Measurements from ENCODE around the gene TXNRD1.

DNA sequence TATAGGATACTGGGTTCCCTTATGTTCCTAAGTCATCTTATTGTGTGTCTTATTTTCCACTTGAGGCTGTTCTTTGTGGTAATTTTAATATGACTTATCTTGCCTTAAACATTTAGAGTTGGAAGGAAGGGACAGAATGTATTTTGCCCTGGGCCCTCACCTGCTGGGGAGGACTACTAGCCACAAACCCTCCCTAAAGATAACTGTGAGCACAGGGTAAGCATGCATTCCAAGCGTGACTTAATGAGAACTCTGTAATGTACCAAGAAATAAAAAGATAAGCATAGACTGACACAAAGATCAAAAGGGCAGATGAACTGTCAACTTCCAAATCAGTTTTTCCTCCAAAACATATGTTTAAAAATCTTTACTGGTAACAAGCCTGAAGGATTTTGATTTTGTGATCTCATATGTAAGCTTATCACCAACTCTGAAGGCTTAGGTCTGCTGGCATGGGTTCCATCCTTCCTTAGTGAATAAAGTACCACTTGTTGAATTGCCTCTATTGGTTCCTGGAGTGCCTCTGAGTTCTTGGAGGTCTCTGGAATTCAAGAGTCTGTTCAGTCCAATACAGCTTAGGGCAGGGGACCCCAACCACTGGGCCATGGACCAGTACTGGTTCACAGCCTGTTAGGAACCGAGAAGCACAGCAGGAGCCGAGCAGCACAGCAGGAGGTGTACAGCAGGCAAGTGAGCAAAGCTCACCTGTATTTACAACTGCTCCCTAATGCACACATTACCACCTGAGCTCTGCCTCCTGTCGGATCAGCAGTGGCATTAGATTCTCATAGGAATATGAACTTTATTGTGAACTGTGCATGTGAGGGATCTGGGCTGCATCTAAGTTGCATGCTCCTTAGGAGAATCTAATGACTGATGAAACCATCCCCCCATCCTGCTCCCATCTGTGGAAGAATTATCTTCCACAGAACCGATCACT lies 47.8 kb upstream of the TXNRD1 start:
- no peak for TF ChIP-seq POLR2AphosphoS5 (IDR thresholded peaks at IDR 0.05; ENCODE audit: low read depth, low read length)
- TF ChIP-seq REST (IDR thresholded peaks at IDR 0.05; ENCODE audit: insufficient read depth in 1 of 2, low read depth in 2 of 2, low read length in 2 of 2): no peak

Data from PFSK-1 (cell line).